IPS-20b (cell line): Measurements from ENCODE around the gene PLAC8L1.
"Not testable (repeated sequence)": the region's sequence is repeated elsewhere in the genome, so short reads cannot be mapped to it uniquely, and the experiment has no call there.

Source experiments
- H3K27ac ChIP-seq: one replicate; pipeline ENCODE4 v1.5.1; 2013; ENCODE audit warnings: low read length
- H3K27me3 ChIP-seq: 2 replicates; pipeline ENCODE4 v1.6.1; 2013; ENCODE audit warnings: mild to moderate bottlenecking, low read length, inconsistent platforms; ENCODE audit not compliant: insufficient read depth
- H3K36me3 ChIP-seq: 2 replicates; pipeline ENCODE4 v1.6.1; 2013; ENCODE audit warnings: low read depth, mild to moderate bottlenecking, inconsistent platforms, low read length, moderate library complexity; ENCODE audit not compliant: insufficient read depth
- H3K4me1 ChIP-seq: 2 replicates; pipeline ENCODE4 v1.6.1; 2013; ENCODE audit warnings: mild to moderate bottlenecking, control low read depth, inconsistent platforms, low read length, moderate library complexity; ENCODE audit not compliant: insufficient read depth
- H3K4me3 ChIP-seq: 2 replicates; pipeline ENCODE4 v1.5.1; 2013; ENCODE audit warnings: mild to moderate bottlenecking, low read length, inconsistent platforms
- H3K9ac ChIP-seq: 2 replicates; pipeline ENCODE4 v1.6.1; 2013; ENCODE audit warnings: low read depth, mild to moderate bottlenecking, inconsistent platforms, low read length, moderate library complexity
- H3K9me3 ChIP-seq: 2 replicates; pipeline ENCODE4 v1.6.1; 2013; ENCODE audit warnings: mild to moderate bottlenecking, low read depth, low read length, inconsistent platforms; ENCODE audit not compliant: insufficient read depth

Gene PLAC8L1

GRCh38 chr5:146105477-146105876, at the start of gene PLAC8L1:
Gene PLAC8L1 (minus strand): TSS chr5:146105577. CDS start chr5:146104311, 1,266 bp downstream.
- H3K4me3 ChIP-seq = no peak within 1 kb of the TSS
- no peaks in the 10 kb centered on the region for H3K27me3 ChIP-seq
- H3K27ac ChIP-seq = no peak within 1 kb of the TSS
- no peaks in the 10 kb centered on the region for H3K9me3 ChIP-seq
- H3K36me3 ChIP-seq = peaks cover 13% of the 10 kb centered on the region
- H3K9ac ChIP-seq = no peak within 1 kb of the TSS
- H3K4me1 ChIP-seq = peaks cover 17% of the 10 kb centered on the region; the same call in 1 of the 2 replicates

GRCh38 chr5:146151970-146152369, 46.6 kb upstream of the PLAC8L1 start:
- Histone ChIP-seq H3K4me1 (no peaks in the 10 kb centered on the region), H3K36me3 (peaks cover 94% of the 10 kb centered on the region), H3K9ac (no peak overlapping the region), H3K9me3 (no peaks in the 10 kb centered on the region), H3K27ac (no peak overlapping the region), H3K27me3 (no peaks in the 10 kb centered on the region), H3K4me3 (no peak overlapping the region)

- H3K27ac ChIP-seq = no peak overlapping the region
- no peak overlapping the region for H3K9ac ChIP-seq
- H3K9me3 ChIP-seq = no peaks in the 10 kb centered on the region
- no peaks in the 10 kb centered on the region for H3K27me3 ChIP-seq
- no peaks in the 10 kb centered on the region for H3K4me1 ChIP-seq
- no peak overlapping the region for H3K4me3 ChIP-seq
- peaks cover 97% of the 10 kb centered on the region for H3K36me3 ChIP-seq
These were observed 32.6 kb upstream of the PLAC8L1 start for GRCh38 chr5:146137967-146138403.

- Histone ChIP-seq H3K36me3 (peaks cover 100% of the 10 kb centered on the region), H3K9ac (no peak overlapping the region), H3K4me1 (no peaks in the 10 kb centered on the region), H3K27me3 (no peaks in the 10 kb centered on the region), H3K9me3 (no peaks in the 10 kb centered on the region), H3K4me3 (no peak overlapping the region), H3K27ac (no peak overlapping the region)
These were observed 25.2 kb upstream of the PLAC8L1 start for GRCh38 chr5:146130440-146131045.

- H3K4me3 ChIP-seq = no peak overlapping the region
- no peak overlapping the region for H3K27ac ChIP-seq
- no peaks in the 10 kb centered on the region for H3K27me3 ChIP-seq
- peaks cover 100% of the 10 kb centered on the region for H3K36me3 ChIP-seq
- no peak overlapping the region for H3K9ac ChIP-seq
- H3K4me1 ChIP-seq = no peaks in the 10 kb centered on the region
- H3K9me3 ChIP-seq = no peaks in the 10 kb centered on the region
These were observed 20.7 kb upstream of the PLAC8L1 start for GRCh38 chr5:146126068-146126467.

- Histone ChIP-seq H3K27me3 (no peaks in the 10 kb centered on the region), H3K9me3 (no peaks in the 10 kb centered on the region), H3K9ac (no peak overlapping the region), H3K36me3 (peaks cover 100% of the 10 kb centered on the region), H3K4me1 (no peaks in the 10 kb centered on the region), H3K4me3 (no peak overlapping the region), H3K27ac (no peak overlapping the region)
These were observed 19.2 kb upstream of the PLAC8L1 start for GRCh38 chr5:146124580-146124979.

- not testable (repeated sequence) for H3K9me3 ChIP-seq, H3K4me3 ChIP-seq, H3K9ac ChIP-seq, H3K27ac ChIP-seq, H3K4me1 ChIP-seq, H3K27me3 ChIP-seq
- peaks cover 100% of the 10 kb centered on the region for H3K36me3 ChIP-seq
These were observed 16.1 kb upstream of the PLAC8L1 start for GRCh38 chr5:146121451-146121850.

- H3K4me3 ChIP-seq = no peak overlapping the region
- no peaks in the 10 kb centered on the region for H3K9me3 ChIP-seq
- peaks cover 99% of the 10 kb centered on the region for H3K36me3 ChIP-seq
- no peaks in the 10 kb centered on the region for H3K27me3 ChIP-seq
- H3K27ac ChIP-seq = no peak overlapping the region
- no peaks in the 10 kb centered on the region for H3K4me1 ChIP-seq
- no peak overlapping the region for H3K9ac ChIP-seq
These were observed 12.9 kb upstream of the PLAC8L1 start for GRCh38 chr5:146118322-146118721.

- H3K4me1 ChIP-seq, H3K9ac ChIP-seq, H3K9me3 ChIP-seq, H3K27me3 ChIP-seq, H3K4me3 ChIP-seq, H3K27ac ChIP-seq: not testable (repeated sequence)
- H3K36me3 ChIP-seq = peaks cover 99% of the 10 kb centered on the region
These were observed 11.8 kb upstream of the PLAC8L1 start for GRCh38 chr5:146117216-146117615.

GRCh38 chr5:146116361-146116760, 11.0 kb upstream of the PLAC8L1 start:
- H3K27ac ChIP-seq = no peak overlapping the region
- no peaks in the 10 kb centered on the region for H3K27me3 ChIP-seq
- H3K36me3 ChIP-seq = peaks cover 96% of the 10 kb centered on the region
- no peaks in the 10 kb centered on the region for H3K9me3 ChIP-seq
- H3K4me3 ChIP-seq = no peak overlapping the region
- H3K4me1 ChIP-seq = no peaks in the 10 kb centered on the region
- H3K9ac ChIP-seq = no peak overlapping the region

- H3K27me3 ChIP-seq = no peaks in the 10 kb centered on the region
These were observed 7.1 kb upstream of the PLAC8L1 start for GRCh38 chr5:146112476-146112875.

GRCh38 chr5:146111409-146111808, 6.0 kb upstream of the PLAC8L1 start:
- Histone ChIP-seq H3K4me1 (no peaks in the 10 kb centered on the region), H3K36me3 (peaks cover 46% of the 10 kb centered on the region)

More at GRCh38 chr5:146112476-146112875, 7.1 kb upstream of the PLAC8L1 start:
- Histone ChIP-seq H3K27ac (no peak overlapping the region), H3K9me3 (no peaks in the 10 kb centered on the region), H3K4me1 (no peaks in the 10 kb centered on the region), H3K36me3 (peaks cover 57% of the 10 kb centered on the region), H3K4me3 (no peak overlapping the region), H3K9ac (no peak overlapping the region)

More at GRCh38 chr5:146111409-146111808, 6.0 kb upstream of the PLAC8L1 start:
- no peak overlapping the region for H3K4me3 ChIP-seq
- no peaks in the 10 kb centered on the region for H3K9me3 ChIP-seq
- no peak overlapping the region for H3K9ac ChIP-seq
- H3K27me3 ChIP-seq = no peaks in the 10 kb centered on the region
- no peak overlapping the region for H3K27ac ChIP-seq
